ENCODE results near the gene RHOC. TPM values are rescaled to one million over a fixed set of nuclear protein-coding genes. Genes with fewer than 3 reads are reported as not detected.
A peak's percentile ranks its signal among the peaks of the same experiment; 100 is the strongest.

RHOC gene
- total RNA-seq, 1 donor from 2014 or later = 37.6 TPM

DNA sequence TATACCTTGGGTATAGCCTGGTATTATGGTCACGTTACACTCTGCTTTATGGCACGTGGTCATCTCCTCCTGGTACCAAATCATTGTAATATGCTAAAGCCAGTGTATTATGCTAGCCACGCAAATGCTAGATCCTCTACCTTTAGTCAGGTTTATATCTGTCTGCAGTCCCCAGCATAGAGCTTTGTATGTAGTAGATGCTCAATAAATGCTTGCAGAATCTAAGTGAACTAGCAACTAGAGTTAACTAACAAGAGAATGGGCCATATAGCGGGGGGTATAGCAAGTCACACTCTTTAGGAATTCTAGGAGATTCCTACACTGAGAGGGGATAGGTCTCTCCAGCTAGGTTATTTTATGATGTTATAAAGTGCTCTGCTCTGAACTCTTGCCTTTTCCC, 29.4 kb downstream of the RHOC start:
- DNase-seq = no peak

GRCh38 chr1:112676543-112676942, 30.4 kb downstream of the RHOC start:
- no peak for DNase-seq

DNA sequence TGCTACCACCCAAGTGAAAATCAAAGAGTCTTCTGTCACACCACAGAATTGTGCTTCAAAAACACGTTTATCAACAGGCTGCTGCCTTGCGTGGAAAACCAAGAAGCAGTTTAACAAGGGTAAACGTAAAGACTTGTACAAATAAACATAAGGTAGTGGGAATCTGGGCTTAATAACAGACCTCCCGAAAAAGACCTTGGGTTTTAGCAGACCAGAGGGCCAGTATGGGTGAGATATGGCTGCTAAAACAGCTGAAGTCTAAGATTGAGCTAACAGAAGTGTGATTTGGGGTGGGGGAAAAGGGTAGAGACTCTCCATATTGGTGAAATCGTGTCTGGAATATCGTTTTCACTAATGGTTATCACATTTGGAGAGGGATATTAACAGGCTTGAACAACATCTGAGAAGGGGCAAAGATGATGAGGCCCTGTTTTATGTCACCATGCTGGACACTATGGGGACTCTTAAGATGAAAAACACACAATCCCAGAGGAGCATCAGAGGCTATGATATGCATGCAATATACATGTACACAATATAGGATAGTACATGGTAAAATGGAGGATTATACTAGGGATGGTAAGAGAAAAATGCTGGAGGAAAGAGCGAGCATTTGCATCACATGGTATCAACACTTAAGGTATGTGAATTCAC, 31.1 kb downstream of the RHOC start:
- no peak for DNase-seq

- peak; percentile 57 for DNase-seq
These were observed 31.8 kb downstream of the RHOC start for GRCh38 chr1:112674986-112675727.

DNA sequence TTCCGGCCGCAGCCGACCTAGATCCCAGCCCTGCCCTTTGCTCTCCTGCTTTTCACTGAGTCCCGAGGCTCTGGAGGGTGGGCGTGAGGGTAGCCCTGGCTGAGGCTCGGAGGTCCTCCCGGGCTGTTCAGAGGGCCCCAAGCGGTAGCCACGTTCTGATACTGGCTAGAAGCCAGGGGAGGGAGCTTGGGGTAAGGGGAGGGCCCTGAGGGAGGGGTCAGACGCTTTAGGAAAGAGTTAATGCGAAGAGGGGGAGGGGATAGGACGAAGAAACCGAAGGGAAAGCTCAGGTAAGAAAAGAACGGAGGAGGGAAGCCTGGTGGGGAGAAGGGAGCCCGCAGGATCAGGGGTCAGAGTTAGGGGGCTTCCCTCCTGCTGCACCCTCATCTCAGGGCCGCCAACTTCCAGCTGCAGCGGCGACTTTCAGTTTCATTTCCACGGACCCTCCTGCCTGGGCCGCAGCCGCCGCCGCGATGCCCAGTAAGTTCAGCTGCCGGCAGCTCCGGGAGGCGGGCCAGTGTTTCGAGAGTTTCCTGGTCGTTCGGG, 32.4 kb downstream of the RHOC start, which contains the start of gene MOV10:
Gene MOV10, plus strand, starts transcription at position 220 of the 546 bp plus-strand sequence. Its CDS starts 254 bp downstream, at position 474.
- peak; percentile 28 for DNase-seq

GRCh38 chr1:112673592-112674439, 33.1 kb downstream of the RHOC start:
- DNase-seq = no peak

DNA sequence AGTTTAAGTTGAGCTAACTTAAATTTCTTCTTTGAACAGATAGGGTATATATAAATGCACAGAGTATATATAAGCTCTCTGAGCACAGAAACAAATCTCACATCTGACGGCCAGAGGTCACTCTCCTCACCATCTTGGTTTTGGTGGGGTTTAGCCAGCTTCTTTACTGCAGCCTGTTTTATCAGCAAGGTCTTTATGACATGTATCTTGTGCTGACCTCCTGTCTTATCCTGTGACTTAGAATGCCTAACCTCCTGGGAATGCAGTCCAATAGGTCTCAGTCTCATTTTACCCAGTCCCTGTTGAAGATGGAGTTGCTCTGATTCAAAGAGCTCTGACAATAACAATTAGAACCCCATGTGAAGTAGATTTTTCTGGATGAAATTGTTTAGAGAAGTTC, 34.1 kb downstream of the RHOC start:
- no peak for DNase-seq

GRCh38 chr1:112672009-112672408, 34.9 kb downstream of the RHOC start:
- DNase-seq = no peak

DNA sequence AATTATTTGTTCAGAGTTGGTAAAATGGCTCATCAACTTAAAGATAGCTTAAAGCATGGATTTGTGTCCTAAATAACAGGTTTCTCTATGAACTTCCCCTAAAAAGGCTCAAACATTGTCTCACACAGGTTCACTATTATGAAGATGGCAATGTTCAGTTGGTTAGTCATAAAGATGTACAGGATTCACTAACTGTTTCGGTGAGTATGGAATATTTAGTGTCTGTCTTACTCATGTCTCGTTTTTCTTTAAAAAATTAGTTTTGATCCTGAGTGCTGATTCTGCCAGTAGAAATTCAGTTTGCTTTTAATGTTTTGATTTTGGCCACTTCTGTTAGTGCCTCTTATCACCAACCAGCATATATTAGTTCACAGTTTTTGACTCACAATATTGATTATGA, 40.0 kb downstream of the RHOC start:
- no peak for DNase-seq

DNA sequence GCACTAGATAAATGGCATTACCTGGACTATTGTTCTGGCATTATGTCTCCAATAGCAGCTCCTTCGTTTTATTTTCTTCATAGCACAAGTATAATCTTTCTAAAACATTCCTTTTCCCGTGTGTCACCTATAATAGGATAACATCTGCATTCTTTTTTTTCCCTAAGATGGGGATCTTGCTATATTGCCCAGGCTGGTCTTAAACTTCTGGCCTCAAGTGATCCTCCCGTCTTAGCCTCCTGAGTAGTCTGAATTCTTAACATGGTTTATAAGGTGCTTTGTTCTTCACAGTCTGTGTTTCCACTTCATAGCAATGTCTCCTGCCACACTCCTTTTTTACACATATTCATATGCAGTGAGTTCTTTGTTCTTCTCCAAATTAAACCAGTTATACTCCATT, 41.1 kb downstream of the RHOC start:
- DNase-seq = no peak

DNA sequence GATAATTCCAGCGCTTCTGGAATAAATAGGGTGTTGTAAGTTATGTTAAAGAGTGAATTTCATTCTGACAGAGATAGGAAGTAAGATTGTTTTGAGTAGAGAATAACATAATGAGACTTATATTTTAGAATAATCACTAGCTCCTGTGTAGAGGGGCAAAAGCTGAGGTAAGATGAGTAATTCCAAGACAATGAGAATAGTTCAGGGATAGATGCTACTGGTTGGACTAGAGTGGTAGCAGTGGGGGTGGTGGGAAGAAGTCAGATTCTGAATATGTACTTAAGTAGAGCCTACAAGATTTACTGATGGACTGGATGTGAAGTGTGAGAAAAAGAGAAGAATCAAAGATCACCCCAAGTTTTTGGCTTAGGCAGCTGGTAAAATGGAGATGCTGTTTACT, 55.7 kb downstream of the RHOC start:
- DNase-seq = no peak

Other genes starting within 250 kb of the RHOC start
- gene WNT2B, start 198.2 kb downstream of the RHOC start, total RNA-seq = 2.8 TPM
- 42.6 TPM for gene ST7L, start 88.0 kb downstream of the RHOC start, total RNA-seq
- 83.3 TPM for gene CAPZA1, start 87.3 kb downstream of the RHOC start, total RNA-seq
- gene MOV10, start 32.5 kb downstream of the RHOC start, total RNA-seq = 3.7 TPM
- gene PPM1J, start 8.2 kb upstream of the RHOC start, total RNA-seq = 4.4 TPM
- gene SLC16A1, start 249.1 kb upstream of the RHOC start, total RNA-seq = 82.2 TPM